ENCODE measurements around the gene BTBD6.
"Not testable (repeated sequence)": the region's sequence is repeated elsewhere in the genome, so short reads cannot be mapped to it uniquely, and the experiment has no call there.

The BTBD6 gene

GRCh38 chr14:105283899-105284298 is 35.6 kb downstream of the BTBD6 start:
- TF ChIP-seq CTCF (IDR thresholded peaks at IDR 0.05) = no peak
- no peak overlapping the region for H3K27ac Mint-ChIP-seq
- peaks cover 7% of the 10 kb centered on the region for H3K36me3 Mint-ChIP-seq (ENCODE audit: low read depth)
- peaks cover 29% of the 10 kb centered on the region for H3K4me1 Mint-ChIP-seq
- no peak overlapping the region for H3K4me3 Mint-ChIP-seq
- no peak for DNase-seq
- no peaks in the 10 kb centered on the region for H3K9me3 Mint-ChIP-seq
- H3K27me3 Mint-ChIP-seq (ENCODE audit: low read depth, poor library complexity) = no peaks in the 10 kb centered on the region

GRCh38 chr14:105285174-105285573 is 36.8 kb downstream of the BTBD6 start:
- Mint-ChIP-seq H3K27me3 (ENCODE audit: low read depth, poor library complexity) (no peaks in the 10 kb centered on the region), H3K36me3 (ENCODE audit: low read depth) (peaks cover 7% of the 10 kb centered on the region), H3K9me3 (no peaks in the 10 kb centered on the region), H3K27ac (no peak overlapping the region), H3K4me1 (peaks cover 29% of the 10 kb centered on the region), H3K4me3 (no peak overlapping the region)
- no peak for TF ChIP-seq CTCF (IDR thresholded peaks at IDR 0.05)
- no peak for DNase-seq

GRCh38 chr14:105286759-105287144 is 38.4 kb downstream of the BTBD6 start:
- Mint-ChIP-seq H3K4me3 (no peak overlapping the region), H3K4me1 (peaks cover 36% of the 10 kb centered on the region), H3K27me3 (ENCODE audit: low read depth, poor library complexity) (no peaks in the 10 kb centered on the region), H3K27ac (no peak overlapping the region), H3K9me3 (no peaks in the 10 kb centered on the region), H3K36me3 (ENCODE audit: low read depth) (peaks cover 7% of the 10 kb centered on the region)
- TF ChIP-seq CTCF (IDR thresholded peaks at IDR 0.05) = no peak
- no peak for DNase-seq

GRCh38 chr14:105287249-105288102 is 39.1 kb downstream of the BTBD6 start:
- peaks cover 29% of the 10 kb centered on the region for H3K4me1 Mint-ChIP-seq
- H3K27ac Mint-ChIP-seq = peak overlapping the region; percentile 95
- H3K4me3 Mint-ChIP-seq = no peak overlapping the region
- H3K9me3 Mint-ChIP-seq = no peaks in the 10 kb centered on the region
- peaks cover 7% of the 10 kb centered on the region for H3K36me3 Mint-ChIP-seq (ENCODE audit: low read depth)
- DNase-seq = no peak
- H3K27me3 Mint-ChIP-seq (ENCODE audit: low read depth, poor library complexity) = no peaks in the 10 kb centered on the region
- TF ChIP-seq CTCF (IDR thresholded peaks at IDR 0.05) = no peak

GRCh38 chr14:105288936-105289335 is 40.6 kb downstream of the BTBD6 start:
- H3K4me1 Mint-ChIP-seq = peaks cover 18% of the 10 kb centered on the region
- not testable (repeated sequence) for H3K27me3 Mint-ChIP-seq (ENCODE audit: low read depth, poor library complexity); DNase-seq; H3K9me3 Mint-ChIP-seq; H3K4me3 Mint-ChIP-seq; H3K36me3 Mint-ChIP-seq (ENCODE audit: low read depth); H3K27ac Mint-ChIP-seq

GRCh38 chr14:105290621-105291346 is 42.5 kb downstream of the BTBD6 start:
- no peak for DNase-seq
- Mint-ChIP-seq H3K36me3 (ENCODE audit: low read depth) (peaks cover under 1% of the 10 kb centered on the region), H3K27me3 (ENCODE audit: low read depth, poor library complexity) (no peaks in the 10 kb centered on the region), H3K4me1 (peaks cover 29% of the 10 kb centered on the region), H3K27ac (no peak overlapping the region), H3K4me3 (no peak overlapping the region), H3K9me3 (no peaks in the 10 kb centered on the region)
- no peak for TF ChIP-seq CTCF (IDR thresholded peaks at IDR 0.05)
